ENCODE results near the gene TMEM121. TPM values are rescaled to one million over a fixed set of nuclear protein-coding genes. Genes with fewer than 3 reads are reported as not detected.
"Not testable (repeated sequence)": the region's sequence is repeated elsewhere in the genome, so short reads cannot be mapped to it uniquely, and the experiment has no call there.

The TMEM121 gene
- total RNA-seq, 1 donor from 2014 or later: 3.9 TPM

GRCh38 chr14:105567164-105568103 lies 41.1 kb downstream of the TMEM121 start:
- not testable (repeated sequence) for DNase-seq (ENCODE audit: low read depth)

GRCh38 chr14:105568140-105568843 lies 41.9 kb downstream of the TMEM121 start:
- DNase-seq (ENCODE audit: low read depth): not testable (repeated sequence)

- DNase-seq (ENCODE audit: low read depth): no peak
Observed at GRCh38 chr14:105568859-105569766, 42.7 kb downstream of the TMEM121 start.

GRCh38 chr14:105570482-105570881 lies 44.1 kb downstream of the TMEM121 start:
- DNase-seq (ENCODE audit: low read depth): no peak

- not testable (repeated sequence) for DNase-seq (ENCODE audit: low read depth)
Observed at GRCh38 chr14:105571181-105571951, 45.0 kb downstream of the TMEM121 start.

GRCh38 chr14:105572063-105572462 lies 45.7 kb downstream of the TMEM121 start:
- not testable (repeated sequence) for DNase-seq (ENCODE audit: low read depth)

GRCh38 chr14:105573841-105574240 lies 47.5 kb downstream of the TMEM121 start:
- DNase-seq (ENCODE audit: low read depth): not testable (repeated sequence)

- not testable (repeated sequence) for DNase-seq (ENCODE audit: low read depth)
Observed at GRCh38 chr14:105574411-105574810, 48.0 kb downstream of the TMEM121 start.

- not testable (repeated sequence) for DNase-seq (ENCODE audit: low read depth)
Observed at GRCh38 chr14:105575016-105575700, 48.8 kb downstream of the TMEM121 start.

- DNase-seq (ENCODE audit: low read depth): no peak
Observed at GRCh38 chr14:105576525-105577088, 50.2 kb downstream of the TMEM121 start.

GRCh38 chr14:105577314-105577861 lies 51.0 kb downstream of the TMEM121 start:
- no peak for DNase-seq (ENCODE audit: low read depth)

- DNase-seq (ENCODE audit: low read depth): no peak
Observed at GRCh38 chr14:105578070-105578469, 51.7 kb downstream of the TMEM121 start.

- not testable (repeated sequence) for DNase-seq (ENCODE audit: low read depth)
Observed at GRCh38 chr14:105579221-105579620, 52.8 kb downstream of the TMEM121 start.

Other genes starting within 250 kb of the TMEM121 start
- 80.5 and 147 TPM in 2 replicates for gene BRF1, start 225.6 kb upstream of the TMEM121 start, total RNA-seq
- gene PACS2, start 211.8 kb upstream of the TMEM121 start, total RNA-seq: 240 and 302 TPM in 2 replicates
- 0.10 and 0.32 TPM in 2 replicates for gene TEX22, start 128.0 kb upstream of the TMEM121 start, total RNA-seq
- gene MTA1, start 106.8 kb upstream of the TMEM121 start, total RNA-seq: 44.0 and 50.9 TPM in 2 replicates
- 586 and 856 TPM in 2 replicates for gene CRIP2, start 51.8 kb upstream of the TMEM121 start, total RNA-seq
- 0.99 and 2.6 TPM in 2 replicates for gene CRIP1, start 39.7 kb upstream of the TMEM121 start, total RNA-seq
- gene TEDC1, start 35.3 kb upstream of the TMEM121 start, total RNA-seq: 9.3 and 14.4 TPM in 2 replicates